Rectal smooth muscle tissue (tissue), 1 donor: Measurements from ENCODE around the gene MARCHF9.

Source experiments
- H3K27ac ChIP-seq: one replicate; pipeline ENCODE4 v1.7.0; 2013; ENCODE audit warnings: low read depth, low read length, inconsistent platforms
- H3K27me3 ChIP-seq: one replicate; pipeline ENCODE4 v1.7.0; 2013; ENCODE audit warnings: low read length; ENCODE audit not compliant: control insufficient read depth, insufficient read depth
- H3K36me3 ChIP-seq: one replicate; pipeline ENCODE4 v1.7.0; 2013; ENCODE audit warnings: low read length; ENCODE audit not compliant: control insufficient read depth, insufficient read depth
- H3K4me1 ChIP-seq: one replicate; pipeline ENCODE4 v1.7.0; 2013; ENCODE audit warnings: low read length; ENCODE audit not compliant: control insufficient read depth, insufficient read depth
- H3K4me3 ChIP-seq: one replicate; pipeline ENCODE4 v1.7.0; 2013; ENCODE audit warnings: low read length
- H3K9ac ChIP-seq: one replicate; pipeline ENCODE4 v1.7.0; 2013; ENCODE audit warnings: low read length

MARCHF9 gene

GRCh38 chr12:57755454-57756372 lies 810 bp downstream of the MARCHF9 start:
- peak overlapping the region; percentile 63 for H3K4me3 ChIP-seq
- H3K27me3 ChIP-seq, result no peaks in the 10 kb centered on the region

GRCh38 chr12:57756406-57757341 lies 1.8 kb downstream of the MARCHF9 start:
- H3K27ac ChIP-seq, result no peak overlapping the region
- H3K27me3 ChIP-seq, result no peaks in the 10 kb centered on the region
- H3K36me3 ChIP-seq, result peaks cover 6% of the 10 kb centered on the region
- H3K4me1 ChIP-seq, result peaks cover 8% of the 10 kb centered on the region
- H3K4me3 ChIP-seq, result no peak overlapping the region
- no peak overlapping the region for H3K9ac ChIP-seq

More at GRCh38 chr12:57755454-57756372, 810 bp downstream of the MARCHF9 start:
- Histone ChIP-seq H3K27ac (no peak overlapping the region), H3K4me1 (peaks cover 15% of the 10 kb centered on the region), H3K9ac (no peak overlapping the region), H3K36me3 (peaks cover 6% of the 10 kb centered on the region)

GRCh38 chr12:57757771-57758170 lies 2.9 kb downstream of the MARCHF9 start:
- Histone ChIP-seq H3K9ac (no peak overlapping the region), H3K27me3 (no peaks in the 10 kb centered on the region), H3K36me3 (peaks cover 6% of the 10 kb centered on the region), H3K4me1 (peaks cover 5% of the 10 kb centered on the region), H3K27ac (no peak overlapping the region), H3K4me3 (no peak overlapping the region)

GRCh38 chr12:57758552-57759359 lies 3.9 kb downstream of the MARCHF9 start:
- Histone ChIP-seq H3K27me3 (peaks cover 1% of the 10 kb centered on the region), H3K9ac (no peak overlapping the region), H3K4me1 (peaks cover 4% of the 10 kb centered on the region), H3K4me3 (no peak overlapping the region), H3K36me3 (peaks cover 6% of the 10 kb centered on the region), H3K27ac (no peak overlapping the region)

GRCh38 chr12:57759360-57759980 lies 4.6 kb downstream of the MARCHF9 start:
- H3K27me3 ChIP-seq, result peaks cover 8% of the 10 kb centered on the region
- no peak overlapping the region for H3K4me3 ChIP-seq
- H3K9ac ChIP-seq, result no peak overlapping the region
- no peak overlapping the region for H3K27ac ChIP-seq
- H3K4me1 ChIP-seq, result peaks cover 1% of the 10 kb centered on the region
- H3K36me3 ChIP-seq, result peaks cover 6% of the 10 kb centered on the region

- Histone ChIP-seq H3K27ac (no peak overlapping the region), H3K4me1 (peaks cover under 1% of the 10 kb centered on the region), H3K27me3 (peaks cover 17% of the 10 kb centered on the region), H3K4me3 (no peak overlapping the region), H3K9ac (no peak overlapping the region), H3K36me3 (peaks cover 6% of the 10 kb centered on the region)
Measured at GRCh38 chr12:57760347-57760982, 5.6 kb downstream of the MARCHF9 start.

- H3K27ac ChIP-seq, result no peak overlapping the region
- peaks cover 4% of the 10 kb centered on the region for H3K4me1 ChIP-seq
- H3K36me3 ChIP-seq, result peaks cover 6% of the 10 kb centered on the region
- H3K4me3 ChIP-seq, result no peak overlapping the region
- H3K27me3 ChIP-seq, result peaks cover 24% of the 10 kb centered on the region
- H3K9ac ChIP-seq, result no peak overlapping the region
Measured at GRCh38 chr12:57761391-57761998, 6.6 kb downstream of the MARCHF9 start.

GRCh38 chr12:57762463-57762862 lies 7.6 kb downstream of the MARCHF9 start:
- peaks cover 27% of the 10 kb centered on the region for H3K27me3 ChIP-seq
- no peak overlapping the region for H3K4me3 ChIP-seq
- no peak overlapping the region for H3K27ac ChIP-seq
- peaks cover 6% of the 10 kb centered on the region for H3K36me3 ChIP-seq
- no peak overlapping the region for H3K9ac ChIP-seq
- peaks cover 9% of the 10 kb centered on the region for H3K4me1 ChIP-seq

GRCh38 chr12:57763881-57764661 lies 9.2 kb downstream of the MARCHF9 start:
- H3K9ac ChIP-seq, result no peak overlapping the region
- peak overlapping the region; percentile 65 for H3K4me3 ChIP-seq
- peaks cover 9% of the 10 kb centered on the region for H3K4me1 ChIP-seq
- H3K27me3 ChIP-seq, result peaks cover 27% of the 10 kb centered on the region
- H3K27ac ChIP-seq, result no peak overlapping the region
- H3K36me3 ChIP-seq, result peaks cover 2% of the 10 kb centered on the region

GRCh38 chr12:57764662-57765002 lies 9.7 kb downstream of the MARCHF9 start:
- Histone ChIP-seq H3K9ac (no peak overlapping the region), H3K4me3 (peak overlapping the region; percentile 65)

More at GRCh38 chr12:57764662-57765002, 9.7 kb downstream of the MARCHF9 start:
- peaks cover 6% of the 10 kb centered on the region for H3K36me3 ChIP-seq
- no peak overlapping the region for H3K27ac ChIP-seq
- H3K4me1 ChIP-seq, result peaks cover 9% of the 10 kb centered on the region
- H3K27me3 ChIP-seq, result peaks cover 27% of the 10 kb centered on the region
